ENCODE results near the gene CD209. TPM values are rescaled to one million over a fixed set of nuclear protein-coding genes. Genes with fewer than 3 reads are reported as not detected.

CD209 gene
- total RNA-seq, 1 donor from 2014 or later, result 10.0 TPM

- intact Hi-C loops (cut with micrococcal nuclease), result no loop called here
- ATAC-seq (no peak), DNase-seq (no peak)
Measured at GRCh38 chr19:7716762-7717161, 30.6 kb downstream of the CD209 start.

- ATAC-seq, result no peak
- DNase-seq, result no peak
- intact Hi-C loops (cut with micrococcal nuclease), result no loop called here
Measured at GRCh38 chr19:7715671-7716070, 31.7 kb downstream of the CD209 start.

- DNase-seq (no peak), ATAC-seq (no peak)
- intact Hi-C loops (cut with micrococcal nuclease), result no loop called here
Measured at GRCh38 chr19:7710616-7711015, 36.7 kb downstream of the CD209 start.

GRCh38 chr19:7709932-7710460 is 37.3 kb downstream of the CD209 start:
- intact Hi-C loops (cut with micrococcal nuclease), result no loop called here
- ATAC-seq (no peak), DNase-seq (no peak)

GRCh38 chr19:7706955-7707456 is 40.3 kb downstream of the CD209 start:
- DNase-seq, result no peak
- intact Hi-C loops (cut with micrococcal nuclease), result no loop called here
- peak; percentile 57 for ATAC-seq

- DNase-seq, result no peak
- ATAC-seq, result peak; percentile 13
- intact Hi-C loops (cut with micrococcal nuclease), result no loop called here
Measured at GRCh38 chr19:7706188-7706954, 41.0 kb downstream of the CD209 start.

- peak; percentile 56 for DNase-seq
- peak; percentile 63 for ATAC-seq
- intact Hi-C loops (cut with micrococcal nuclease), result no loop called here
Measured at GRCh38 chr19:7705387-7706187, 41.7 kb downstream of the CD209 start.

- no peak for DNase-seq
- ATAC-seq, result no peak
- intact Hi-C loops (cut with micrococcal nuclease), result no loop called here
Measured at GRCh38 chr19:7704280-7705060, 42.9 kb downstream of the CD209 start.

GRCh38 chr19:7703332-7703731 is 44.0 kb downstream of the CD209 start:
- DNase-seq (no peak), ATAC-seq (no peak)
- intact Hi-C loops (cut with micrococcal nuclease), result no loop called here

GRCh38 chr19:7701654-7702457 is 45.5 kb downstream of the CD209 start, which contains the start of gene FCER2:
Gene FCER2 (minus strand): TSS chr19:7702131. CDS start chr19:7699760, 2,371 bp downstream.
- no peak for ATAC-seq
- DNase-seq, result no peak
- intact Hi-C loops (cut with micrococcal nuclease), result no loop called here

GRCh38 chr19:7701049-7701653 is 46.2 kb downstream of the CD209 start:
- intact Hi-C loops (cut with micrococcal nuclease), result no loop called here
- DNase-seq (no peak), ATAC-seq (no peak)

- intact Hi-C loops (cut with micrococcal nuclease), result no loop called here
- ATAC-seq (no peak), DNase-seq (no peak)
Measured at GRCh38 chr19:7699417-7700401, 47.6 kb downstream of the CD209 start.

GRCh38 chr19:7699003-7699402 is 48.3 kb downstream of the CD209 start:
- ATAC-seq, result no peak
- intact Hi-C loops (cut with micrococcal nuclease), result no loop called here
- DNase-seq, result no peak

GRCh38 chr19:7698583-7698982 is 48.8 kb downstream of the CD209 start:
- no peak for ATAC-seq
- DNase-seq, result no peak
- intact Hi-C loops (cut with micrococcal nuclease), result no loop called here

- DNase-seq, result no peak
- ATAC-seq, result no peak
- intact Hi-C loops (cut with micrococcal nuclease), result no loop called here
Measured at GRCh38 chr19:7697721-7698287, 49.5 kb downstream of the CD209 start.

- intact Hi-C loops (cut with micrococcal nuclease), result no loop called here
- ATAC-seq (no peak), DNase-seq (no peak)
Measured at GRCh38 chr19:7694499-7694898, 52.8 kb downstream of the CD209 start.

All from left ventricle myocardium superior (tissue), 1 donor.